ENCODE results near the gene HMX1. TPM values are rescaled to one million over a fixed set of nuclear protein-coding genes. Genes with fewer than 3 reads are reported as not detected.

The HMX1 gene
- total and polyA plus RNA-seq, 9 donors = not detected

DNA sequence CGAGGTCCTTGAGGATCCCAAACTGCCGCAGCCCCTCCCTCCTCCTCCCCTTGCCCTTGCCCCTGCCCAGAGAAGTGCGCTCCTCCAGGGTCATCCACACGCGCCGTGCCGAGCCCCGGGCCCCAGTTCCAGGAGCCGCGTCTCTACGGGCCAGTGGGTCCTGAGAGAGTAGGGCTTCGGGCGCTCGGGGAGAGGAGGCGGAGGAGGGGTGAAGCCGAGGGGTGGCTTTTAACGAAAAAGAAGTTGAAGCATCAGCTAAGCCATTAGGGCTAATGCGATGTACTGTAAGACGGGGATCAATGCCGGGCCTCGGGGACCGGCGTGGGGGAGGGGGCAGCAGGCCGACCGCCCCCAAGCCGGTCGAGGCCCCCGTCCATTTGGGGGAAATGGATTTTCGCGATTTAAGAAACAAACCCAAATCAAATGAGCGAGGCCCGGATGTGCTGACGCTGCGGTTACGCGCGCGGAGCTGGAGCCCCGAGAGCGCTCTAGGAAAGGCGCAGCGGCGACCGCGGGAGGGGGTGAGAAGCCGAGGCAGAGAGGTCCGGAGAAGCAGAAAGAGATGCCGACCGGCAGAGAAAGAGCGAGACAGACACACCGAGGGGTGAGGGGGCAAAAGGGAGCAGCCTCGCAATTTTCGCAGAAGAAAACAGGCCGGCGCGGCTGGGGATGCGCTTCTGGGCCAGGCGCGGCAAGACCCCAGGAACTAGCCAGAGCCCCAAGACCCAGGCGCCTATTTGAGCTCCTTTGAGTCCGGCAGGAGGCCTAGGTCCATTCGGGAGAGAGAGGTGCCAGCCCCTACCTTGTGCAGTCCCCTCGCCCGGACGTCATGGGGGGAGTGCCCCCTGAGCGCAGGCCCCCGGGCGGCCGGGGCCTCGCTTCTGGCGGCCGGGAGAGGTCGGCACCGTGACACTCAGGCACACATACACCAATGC, 13.6 kb downstream of the HMX1 start:
- no peak overlapping the region for H3K27ac ChIP-seq
- intact Hi-C loops (cut with DNase I) = no loop called here
- TF ChIP-seq POLR2A (IDR thresholded peaks at IDR 0.05) = no peak
- TF ChIP-seq, protein P1, sequence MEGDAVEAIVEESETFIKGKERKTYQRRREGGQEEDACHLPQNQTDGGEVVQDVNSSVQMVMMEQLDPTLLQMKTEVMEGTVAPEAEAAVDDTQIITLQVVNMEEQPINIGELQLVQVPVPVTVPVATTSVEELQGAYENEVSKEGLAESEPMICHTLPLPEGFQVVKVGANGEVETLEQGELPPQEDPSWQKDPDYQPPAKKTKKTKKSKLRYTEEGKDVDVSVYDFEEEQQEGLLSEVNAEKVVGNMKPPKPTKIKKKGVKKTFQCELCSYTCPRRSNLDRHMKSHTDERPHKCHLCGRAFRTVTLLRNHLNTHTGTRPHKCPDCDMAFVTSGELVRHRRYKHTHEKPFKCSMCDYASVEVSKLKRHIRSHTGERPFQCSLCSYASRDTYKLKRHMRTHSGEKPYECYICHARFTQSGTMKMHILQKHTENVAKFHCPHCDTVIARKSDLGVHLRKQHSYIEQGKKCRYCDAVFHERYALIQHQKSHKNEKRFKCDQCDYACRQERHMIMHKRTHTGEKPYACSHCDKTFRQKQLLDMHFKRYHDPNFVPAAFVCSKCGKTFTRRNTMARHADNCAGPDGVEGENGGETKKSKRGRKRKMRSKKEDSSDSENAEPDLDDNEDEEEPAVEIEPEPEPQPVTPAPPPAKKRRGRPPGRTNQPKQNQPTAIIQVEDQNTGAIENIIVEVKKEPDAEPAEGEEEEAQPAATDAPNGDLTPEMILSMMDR (IDR thresholded peaks at IDR 0.05) = no peak
- TF ChIP-seq EP300 (IDR thresholded peaks at IDR 0.05) = no peak
- no peak for DNase-seq
- peaks cover 1% of the 10 kb centered on the region for H3K4me1 ChIP-seq (ENCODE audit: insufficient read depth)
- H3K36me3 ChIP-seq = no peaks in the 10 kb centered on the region
- H3K27me3 ChIP-seq = no peaks in the 10 kb centered on the region
- WGBS, 3 donors = 1 to 2% (median 1%) methylated on average over 67 to 74 of the region's 74 CpGs
- no peak overlapping the region for H3K4me3 ChIP-seq
- H3K9me3 ChIP-seq = peaks cover 0 to 3% of the 10 kb centered on the region in 2 donors

DNA sequence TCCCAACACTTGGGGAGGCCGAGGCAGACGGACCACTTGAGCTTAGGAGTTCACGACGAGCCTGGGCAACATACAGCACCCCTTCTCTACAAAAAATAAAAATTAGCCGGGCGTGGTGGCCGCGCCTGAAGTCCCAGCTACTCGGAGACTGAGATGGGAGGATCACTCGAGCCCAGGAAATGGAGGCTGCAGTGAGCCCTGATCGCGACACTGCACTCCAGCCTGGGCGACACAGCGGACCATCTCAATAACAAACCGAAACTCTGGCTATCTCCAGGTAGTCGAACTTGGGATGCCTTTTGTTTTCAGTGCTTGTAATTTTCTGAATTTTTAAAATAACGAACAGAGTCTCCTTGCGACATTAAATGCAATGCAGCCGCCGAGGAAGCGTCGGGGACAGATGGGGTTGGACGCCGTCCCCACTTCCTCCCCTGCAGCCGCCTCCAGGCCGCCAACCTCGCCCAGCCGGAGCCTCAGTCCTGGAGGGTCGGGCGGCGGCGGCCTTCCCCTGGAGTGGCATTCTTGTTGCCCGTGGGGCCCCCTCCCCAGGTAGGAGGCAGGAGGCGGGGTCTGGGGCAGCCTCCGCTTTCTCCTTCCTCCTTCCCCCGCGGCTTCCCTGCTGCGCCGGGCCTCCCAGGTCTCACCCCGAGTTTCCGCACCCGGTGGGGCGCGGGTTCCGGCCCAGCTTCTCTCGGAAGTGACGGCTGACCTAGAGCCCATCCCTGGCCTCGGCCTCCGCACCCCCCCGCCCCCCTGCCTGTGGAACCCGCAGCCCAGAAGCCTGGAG, 14.6 kb downstream of the HMX1 start:
- intact Hi-C loops (cut with DNase I) = no loop called here
- Histone ChIP-seq H3K4me1 (ENCODE audit: insufficient read depth) (peaks cover 1% of the 10 kb centered on the region), H3K27me3 (no peaks in the 10 kb centered on the region), H3K36me3 (no peaks in the 10 kb centered on the region), H3K9me3 (peaks cover 0 to 10% of the 10 kb centered on the region in 2 donors), H3K27ac (no peak overlapping the region), H3K4me3 (no peak overlapping the region)
- 2 to 5% (median 4%) methylated on average over 36 to 51 of the region's 51 CpGs for WGBS, 3 donors
- DNase-seq = no peak
- TF ChIP-seq, protein P1 (IDR thresholded peaks at IDR 0.05) = no peak
- no peak for TF ChIP-seq POLR2A (IDR thresholded peaks at IDR 0.05)
- TF ChIP-seq EP300 (IDR thresholded peaks at IDR 0.05) = no peak

DNA sequence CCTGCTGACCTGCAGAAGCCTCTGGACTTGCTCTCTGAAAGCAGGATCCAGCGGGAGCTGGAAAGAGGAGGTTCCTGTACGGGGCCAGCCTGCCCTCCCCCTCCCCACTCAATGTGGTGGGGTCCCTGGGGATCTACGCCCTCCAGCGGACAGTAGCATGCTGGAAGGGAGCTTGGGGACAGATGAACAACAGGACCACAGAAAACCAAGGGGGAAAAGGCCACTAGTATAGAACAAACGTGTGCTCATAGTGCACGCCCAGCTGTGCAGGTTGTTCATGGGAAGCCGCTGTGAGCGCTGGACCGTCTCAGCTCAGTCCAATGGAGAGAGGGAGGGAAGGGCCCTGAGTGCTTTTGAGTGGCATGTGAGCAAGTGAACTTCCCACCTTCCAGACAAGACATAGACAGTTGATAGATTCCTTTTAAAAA, 15.8 kb downstream of the HMX1 start:
- 4 to 7% (median 5%) methylated on average over 9 of the region's 9 CpGs for WGBS, 3 donors
- H3K27me3 ChIP-seq = no peaks in the 10 kb centered on the region
- no peak overlapping the region for H3K4me3 ChIP-seq
- no peak for DNase-seq
- H3K36me3 ChIP-seq = no peaks in the 10 kb centered on the region
- TF ChIP-seq, protein P1 (IDR thresholded peaks at IDR 0.05) = no peak
- TF ChIP-seq EP300 (IDR thresholded peaks at IDR 0.05) (no peak), POLR2A (IDR thresholded peaks at IDR 0.05) (no peak)
- peaks cover 0 to 10% of the 10 kb centered on the region in 2 donors for H3K9me3 ChIP-seq
- H3K27ac ChIP-seq = no peak overlapping the region
- intact Hi-C loops (cut with DNase I) = no loop called here
- H3K4me1 ChIP-seq (ENCODE audit: insufficient read depth) = peaks cover 1% of the 10 kb centered on the region

DNA sequence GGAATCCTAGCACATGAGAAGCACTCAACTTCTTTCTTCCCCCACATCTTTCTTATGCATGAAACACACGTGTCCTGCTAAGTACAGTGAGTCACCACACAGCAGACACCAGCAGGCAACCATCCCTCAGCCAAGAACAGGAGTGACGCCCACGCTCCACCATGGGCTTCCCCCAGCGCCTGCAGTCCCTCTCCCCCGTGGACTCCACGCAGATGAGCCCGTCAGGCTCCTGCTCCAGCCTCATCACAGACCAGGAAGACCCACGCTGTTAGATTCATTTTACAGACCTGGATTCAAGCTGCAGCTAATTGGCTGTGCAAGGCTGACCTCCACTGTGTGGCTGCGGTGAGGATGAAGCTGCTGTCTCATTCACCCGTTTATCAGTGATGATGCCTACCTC, 16.7 kb downstream of the HMX1 start:
- no peak for DNase-seq
- 2 to 3% (median 3%) methylated on average over 10 of the region's 10 CpGs for WGBS, 3 donors

More for the DNA sequence above, 16.7 kb downstream of the HMX1 start:
- Histone ChIP-seq H3K4me1 (ENCODE audit: insufficient read depth) (peaks cover 1% of the 10 kb centered on the region), H3K36me3 (no peaks in the 10 kb centered on the region), H3K4me3 (no peak overlapping the region), H3K27me3 (no peaks in the 10 kb centered on the region), H3K27ac (no peak overlapping the region), H3K9me3 (peaks cover 0 to 10% of the 10 kb centered on the region in 2 donors)
- intact Hi-C loops (cut with DNase I) = no loop called here
- TF ChIP-seq POLR2A (IDR thresholded peaks at IDR 0.05) (no peak), EP300 (IDR thresholded peaks at IDR 0.05) (no peak)
- TF ChIP-seq, protein P1 (IDR thresholded peaks at IDR 0.05) = no peak
